H1 (cell line): ENCODE results near the gene NYAP2. TPM values are rescaled to one million over a fixed set of nuclear protein-coding genes. Genes with fewer than 3 reads are reported as not detected.

ENCODE experiments used
- CTCF ChIA-PET: fragments of 300-600 bp; sonication (Branson Sonifier 250); formaldehyde crosslinking; loops from one replicate; lab custom pipeline; 2021; ENCODE audit not compliant: partially characterized antibody; lab: Charles Lee
- POLR2A ChIA-PET: fragments of 300-600 bp; sonication (Branson Sonifier 250); formaldehyde crosslinking; loops from one replicate; lab custom pipeline; 2021; ENCODE audit warnings: inconsistent platforms; ENCODE audit not compliant: partially characterized antibody; lab: Charles Lee
- DNase-seq, 2 experiments: peaks; one replicate each; pipeline versions ENCODE4 v3.0.0 to v3.0.0-alpha.2; 2010 to 2022; ENCODE audit warnings: low spot score in 2 of 2, low read depth in 1 of 2, mixed read lengths in 1 of 2
- FAIRE-seq: peaks from 2 replicates; lab custom pipeline; 2011; peaks lifted over from hg19 to GRCh38; lab: Jason Lieb, UNC
- H2AFZ ChIP-seq: 2 replicates; pipeline ENCODE4 v1.8.1; 2012; ENCODE audit warnings: low read length, inconsistent platforms
- H2AK5ac ChIP-seq: 2 replicates; pipeline ENCODE4 v1.6.1; 2013; ENCODE audit warnings: low read depth, low read length
- H2BK120ac ChIP-seq: replicated peaks from 2 replicates; pipeline ENCODE3; 2013; ENCODE audit warnings: low read depth, low read length, inconsistent platforms
- H2BK12ac ChIP-seq: 2 replicates; pipeline ENCODE4 v1.6.1; 2013; ENCODE audit warnings: low read depth, low read length
- H2BK15ac ChIP-seq: 2 replicates; pipeline ENCODE4 v1.6.1; 2013; ENCODE audit warnings: low read length
- H2BK20ac ChIP-seq: 2 replicates; pipeline ENCODE4 v1.6.1; 2013; ENCODE audit warnings: low read length
- H2BK5ac ChIP-seq: 2 replicates; pipeline ENCODE4 v1.6.1; 2013; ENCODE audit warnings: low read depth, low read length
- H3K14ac ChIP-seq: 2 replicates; pipeline ENCODE4 v1.6.1; 2013; ENCODE audit warnings: inconsistent platforms; ENCODE audit not compliant: insufficient read length
- H3K18ac ChIP-seq: 2 replicates; pipeline ENCODE4 v1.6.1; 2013; ENCODE audit warnings: low read length; ENCODE audit errors: extremely low read depth
- H3K23ac ChIP-seq: 2 replicates; pipeline ENCODE4 v1.6.1; 2013; ENCODE audit warnings: inconsistent platforms; ENCODE audit not compliant: insufficient read length
- H3K23me2 ChIP-seq: 2 replicates; pipeline ENCODE4 v1.6.1; 2013; ENCODE audit warnings: low read depth, low read length
- H3K27ac ChIP-seq: 2 replicates; pipeline ENCODE4 v1.6.1; 2011; ENCODE audit warnings: low read depth, low read length, inconsistent platforms
- H3K27me3 ChIP-seq, 4 experiments: replicated peaks in 1 of 4; 1 replicate in 1 of 4; 2 replicates in 3 of 4; pipeline versions ENCODE4 v1.6.1 to v1.8.1; 2011 to 2013; ENCODE audit warnings: low read length in 3 of 4, mild to moderate bottlenecking in 3 of 4, inconsistent platforms in 2 of 4, mixed read lengths in 2 of 4, moderate library complexity in 1 of 4; ENCODE audit not compliant: control insufficient read depth in 3 of 4, insufficient read depth in 3 of 4; ENCODE audit errors: extremely low read depth in 1 of 4
- H3K36me3 ChIP-seq, 4 experiments: 2 replicates each; pipeline versions ENCODE4 v1.6.1 to v1.8.1; 2011 to 2013; ENCODE audit warnings: mild to moderate bottlenecking in 4 of 4, low read length in 3 of 4, moderate library complexity in 2 of 4, control low read depth in 1 of 4, inconsistent platforms in 1 of 4; ENCODE audit not compliant: insufficient read depth in 4 of 4, control insufficient read depth in 2 of 4
- H3K4ac ChIP-seq: replicated peaks from 2 replicates; pipeline ENCODE3; 2013; ENCODE audit warnings: low read length, low read depth, mixed read lengths, inconsistent platforms; ENCODE audit not compliant: insufficient read length
- H3K4me1 ChIP-seq, 4 experiments: replicated peaks in 1 of 4; 1 replicate in 1 of 4; 2 replicates in 3 of 4; pipeline versions ENCODE4 v1.6.1 to v1.8.1; 2011 to 2013; ENCODE audit warnings: low read length in 3 of 4, inconsistent platforms in 2 of 4, mixed read lengths in 1 of 4; ENCODE audit not compliant: insufficient read depth in 4 of 4, control insufficient read depth in 3 of 4
- H3K4me2 ChIP-seq, 2 experiments: 2 replicates each; pipeline versions ENCODE4 v1.6.1 to v1.8.1; 2011 to 2013; ENCODE audit warnings: low read depth in 2 of 2, low read length in 2 of 2, control low read depth in 1 of 2, inconsistent platforms in 1 of 2, mild to moderate bottlenecking in 1 of 2; ENCODE audit not compliant: insufficient read depth in 1 of 2
- H3K4me3 ChIP-seq, 4 experiments: fragments of 200-600, 300-600 bp in 1 of 4; sonication (generic), shearing (Covaris generic), sonication (Bioruptor Twin) in 1 of 4; 2 replicates each; pipeline versions ENCODE4 v1.5.1 to v1.8.1; 2011 to 2016; ENCODE audit warnings: low read length in 4 of 4, low read depth in 3 of 4, control low read depth in 2 of 4, inconsistent platforms in 2 of 4, mild to moderate bottlenecking in 2 of 4, mixed read lengths in 1 of 4, moderate library complexity in 1 of 4; ENCODE audit not compliant: insufficient read depth in 2 of 4; ENCODE audit errors: extremely low read depth in 1 of 4
- H3K56ac ChIP-seq: replicated peaks from 2 replicates; pipeline ENCODE3; 2013; ENCODE audit warnings: low read depth, mild to moderate bottlenecking, mixed read lengths, low read length, inconsistent platforms; ENCODE audit not compliant: insufficient read length
- H3K79me1 ChIP-seq: 2 replicates; pipeline ENCODE4 v1.6.1; 2013; ENCODE audit warnings: low read depth, low read length, control low read depth
- H3K79me2 ChIP-seq, 2 experiments: 2 replicates each; pipeline versions ENCODE4 v1.6.1 to v1.8.1; 2012 to 2013; ENCODE audit warnings: low read length in 2 of 2, mild to moderate bottlenecking in 2 of 2, inconsistent platforms in 1 of 2; ENCODE audit not compliant: insufficient read depth in 2 of 2, control insufficient read depth in 1 of 2
- H3K9ac ChIP-seq, 4 experiments: replicated peaks in 1 of 4; 1 replicate in 1 of 4; 2 replicates in 3 of 4; pipeline versions ENCODE4 v1.6.1 to v1.8.1; 2011 to 2013; ENCODE audit warnings: low read depth in 3 of 4, low read length in 3 of 4, control low read depth in 2 of 4, mild to moderate bottlenecking in 2 of 4, moderate library complexity in 2 of 4, inconsistent platforms in 1 of 4; ENCODE audit errors: extremely low read depth in 1 of 4
- H3K9me3 ChIP-seq, 2 experiments: 2 replicates each; pipeline versions ENCODE4 v1.6.1 to v1.8.1; 2012 to 2013; ENCODE audit warnings: mild to moderate bottlenecking in 2 of 2, moderate library complexity in 2 of 2, control low read depth in 1 of 2, inconsistent platforms in 1 of 2, low read depth in 1 of 2, low read length in 1 of 2, mixed read lengths in 1 of 2; ENCODE audit not compliant: insufficient read depth in 2 of 2
- H4K20me1 ChIP-seq, 2 experiments: replicated peaks in 1 of 2; 2 replicates each; pipeline versions ENCODE3 to v1.8.1; 2011 to 2013; ENCODE audit warnings: inconsistent platforms in 2 of 2, low read length in 2 of 2, mild to moderate bottlenecking in 1 of 2; ENCODE audit not compliant: insufficient read depth in 2 of 2, control insufficient read depth in 1 of 2
- H4K5ac ChIP-seq: 2 replicates; pipeline ENCODE4 v1.6.1; 2013; ENCODE audit warnings: low read length, low read depth, mixed read lengths, inconsistent platforms; ENCODE audit not compliant: insufficient read length
- H4K8ac ChIP-seq: 2 replicates; pipeline ENCODE4 v1.8.0; 2013; ENCODE audit warnings: mild to moderate bottlenecking, moderate library complexity, low read length, inconsistent platforms; ENCODE audit not compliant: insufficient read depth; ENCODE audit errors: extremely low read depth
- H4K91ac ChIP-seq: replicated peaks from 2 replicates; pipeline ENCODE3; 2013; ENCODE audit warnings: low read length, mixed read lengths, inconsistent platforms; ENCODE audit not compliant: insufficient read length
- ATF3 ChIP-seq: IDR thresholded peaks from 2 replicates; pipeline ENCODE4 v1.6.1; 2011; ENCODE audit warnings: low read depth, mild to moderate bottlenecking, low read length; ENCODE audit not compliant: insufficient read depth
- BRCA1 ChIP-seq: IDR thresholded peaks from 2 replicates; pipeline ENCODE4 v1.6.1; 2012; ENCODE audit warnings: low read depth, low read length, improper control_type of control experiment
- KDM1A ChIP-seq: fragments of 200-600, 300-600 bp; sonication (generic); IDR thresholded peaks from 2 replicates; pipeline ENCODE4 v1.7.1; 2016; ENCODE audit warnings: mild to moderate bottlenecking, low read length, borderline replicate concordance
- PHF8 ChIP-seq: fragments of 200-600 bp; sonication (generic); conservative IDR thresholded peaks from 2 replicates; pipeline ENCODE4 v1.7.1; 2012; ENCODE audit warnings: low read depth, mild to moderate bottlenecking, inconsistent platforms, low read length, moderate library complexity
- SRF ChIP-seq: IDR thresholded peaks from 2 replicates; pipeline ENCODE4 v1.6.1; 2011; ENCODE audit warnings: mild to moderate bottlenecking, low read depth, low read length, moderate library complexity
- TEAD4 ChIP-seq: IDR thresholded peaks from 2 replicates; pipeline ENCODE4 v1.6.1; 2012; ENCODE audit warnings: low read depth, low read length, inconsistent platforms, mixed read lengths
- WGBS, 2 experiments: shearing (Covaris generic) in 1 of 2; methylation state at CpG; one replicate each; pipeline versions ENCODE4 v1.1.6 to v1.1.7; 2013 to 2015; ENCODE audit warnings: low lambda C conversion rate in 2 of 2, mixed read lengths in 2 of 2, inconsistent platforms in 1 of 2, low coverage in 1 of 2, missing lambda C conversion rate in 1 of 2; ENCODE audit not compliant: insufficient replicate concordance in 2 of 2, insufficient coverage in 1 of 2, insufficient read length in 1 of 2; ENCODE audit errors: extremely low coverage in 1 of 2, missing lambda C conversion rate in 1 of 2; 5-methylcytosine and 5-hydroxymethylcytosine counted together
- polyA plus RNA-seq, 7 experiments: library from polyadenylated mRNA; depleted of rRNA in 3 of 7; stranded (reverse) in 5 of 7; unstranded in 2 of 7; fragments of >200 nt in 5 of 7; fragments of 200-250 nt in 2 of 7; gene quantifications; 1 replicate in 5 of 7; 2 replicates in 1 of 7; 4 replicates in 1 of 7; pipeline versions ENCODE4 v1.2.1 to v1.2.3, GENCODE V29; 2011 to 2013; ENCODE audit warnings: missing spikeins in 2 of 7, mixed read lengths in 2 of 7
- total RNA-seq: library from RNA; stranded (reverse); fragmentation: NEBNext Ultra II Directional; extraction: Animal tissue kit (Norgen Biotek cat#: 25700); gene quantifications from 2 replicates; pipeline ENCODE4 v1.2.1, GENCODE V29; 2021

The NYAP2 gene
- total and polyA plus RNA-seq, 2 of the 8 experiments (the other 6 are each of a cell fraction or from before 2014, with no cell fraction given): not detected

DNA sequence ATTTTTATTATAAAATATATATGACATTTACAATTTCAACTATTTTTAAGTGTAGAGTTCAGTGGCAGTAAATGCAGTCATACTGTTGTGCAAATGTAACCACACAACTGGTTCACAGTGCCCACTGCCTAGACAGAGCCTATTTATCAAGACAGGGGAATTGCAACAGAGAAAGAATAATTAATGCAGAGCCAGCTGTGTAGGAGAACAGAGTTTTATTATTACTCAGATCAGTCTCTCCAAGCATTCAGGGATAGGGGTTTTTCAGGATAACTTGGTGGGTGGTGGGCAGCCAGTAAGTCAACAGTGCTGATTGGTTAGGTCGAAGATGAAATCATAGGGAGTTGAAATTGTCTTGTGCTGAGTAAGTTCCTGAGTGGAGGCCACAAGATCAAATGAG is 200.3 kb downstream of the NYAP2 start:
- H2AFZ ChIP-seq: no peak overlapping the region
- no peaks in the 10 kb centered on the region for H3K4me1 ChIP-seq
- no peak overlapping the region for H3K14ac ChIP-seq
- H3K4ac ChIP-seq: no peak overlapping the region
- no peak overlapping the region for H2BK5ac ChIP-seq
- H3K9ac ChIP-seq: no peak overlapping the region
- no peak overlapping the region for H3K4me2 ChIP-seq
- H3K36me3 ChIP-seq: no peaks in the 10 kb centered on the region
- H3K23ac ChIP-seq: no peak overlapping the region
- no peak overlapping the region for H2BK12ac ChIP-seq
- H2BK15ac ChIP-seq: no peak overlapping the region
- H2BK20ac ChIP-seq: no peak overlapping the region
- ChIA-PET CTCF (interaction anchor here (0.6 kb wide), 1 partner anchor 583 kb away, joined by 3 read pairs; no protein-coding TSS in a partner anchor), POLR2A (no interaction called here)
- no peaks in the 10 kb centered on the region for H4K20me1 ChIP-seq
- no peak overlapping the region for H2BK120ac ChIP-seq
- H2AK5ac ChIP-seq: no peak overlapping the region
- 86% methylated on average over 1 of the region's 1 CpG; no CpG with 5 or more reads in 1 of the 2 experiments for WGBS, 2 experiments
- no peak overlapping the region for H3K27ac ChIP-seq
- H3K23me2 ChIP-seq: no peaks in the 10 kb centered on the region
- no peak overlapping the region for H4K5ac ChIP-seq
- no peak overlapping the region for H3K18ac ChIP-seq
- no peak overlapping the region for H4K91ac ChIP-seq
- H4K8ac ChIP-seq: no peak overlapping the region
- no peaks in the 10 kb centered on the region for H3K9me3 ChIP-seq
- no peaks in the 10 kb centered on the region; a peak in 1 of 7 replicates for H3K27me3 ChIP-seq
- DNase-seq (no peak), FAIRE-seq (no peak)
- H3K4me3 ChIP-seq: no peak overlapping the region
- no peaks in the 10 kb centered on the region for H3K79me2 ChIP-seq
- H3K79me1 ChIP-seq: no peaks in the 10 kb centered on the region
- no peak overlapping the region for H3K56ac ChIP-seq
- TF ChIP-seq SRF (no peak), ATF3 (no peak), KDM1A (no peak), PHF8 (no peak), BRCA1 (no peak), TEAD4 (no peak)
